ENCODE results near the gene RELL1.

Gene RELL1

GRCh38 chr4:37689353-37690095 lies 3.3 kb upstream of the RELL1 start:
- Mint-ChIP-seq H3K4me1 (peaks cover 23% of the 10 kb centered on the region), H3K9me3 (no peaks in the 10 kb centered on the region), H3K36me3 (ENCODE audit: low read depth) (no peaks in the 10 kb centered on the region), H3K27ac (peak overlapping the region; percentile 61 to 87 (median 86)), H3K27me3 (ENCODE audit: low read depth) (no peaks in the 10 kb centered on the region), H3K4me3 (peak overlapping the region; percentile 31 to 63 (median 37))
- TF ChIP-seq, protein P1, sequence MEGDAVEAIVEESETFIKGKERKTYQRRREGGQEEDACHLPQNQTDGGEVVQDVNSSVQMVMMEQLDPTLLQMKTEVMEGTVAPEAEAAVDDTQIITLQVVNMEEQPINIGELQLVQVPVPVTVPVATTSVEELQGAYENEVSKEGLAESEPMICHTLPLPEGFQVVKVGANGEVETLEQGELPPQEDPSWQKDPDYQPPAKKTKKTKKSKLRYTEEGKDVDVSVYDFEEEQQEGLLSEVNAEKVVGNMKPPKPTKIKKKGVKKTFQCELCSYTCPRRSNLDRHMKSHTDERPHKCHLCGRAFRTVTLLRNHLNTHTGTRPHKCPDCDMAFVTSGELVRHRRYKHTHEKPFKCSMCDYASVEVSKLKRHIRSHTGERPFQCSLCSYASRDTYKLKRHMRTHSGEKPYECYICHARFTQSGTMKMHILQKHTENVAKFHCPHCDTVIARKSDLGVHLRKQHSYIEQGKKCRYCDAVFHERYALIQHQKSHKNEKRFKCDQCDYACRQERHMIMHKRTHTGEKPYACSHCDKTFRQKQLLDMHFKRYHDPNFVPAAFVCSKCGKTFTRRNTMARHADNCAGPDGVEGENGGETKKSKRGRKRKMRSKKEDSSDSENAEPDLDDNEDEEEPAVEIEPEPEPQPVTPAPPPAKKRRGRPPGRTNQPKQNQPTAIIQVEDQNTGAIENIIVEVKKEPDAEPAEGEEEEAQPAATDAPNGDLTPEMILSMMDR (IDR thresholded peaks at IDR 0.05; ENCODE audit: unreplicated experiment in 3 of 3) = no peak

DNA sequence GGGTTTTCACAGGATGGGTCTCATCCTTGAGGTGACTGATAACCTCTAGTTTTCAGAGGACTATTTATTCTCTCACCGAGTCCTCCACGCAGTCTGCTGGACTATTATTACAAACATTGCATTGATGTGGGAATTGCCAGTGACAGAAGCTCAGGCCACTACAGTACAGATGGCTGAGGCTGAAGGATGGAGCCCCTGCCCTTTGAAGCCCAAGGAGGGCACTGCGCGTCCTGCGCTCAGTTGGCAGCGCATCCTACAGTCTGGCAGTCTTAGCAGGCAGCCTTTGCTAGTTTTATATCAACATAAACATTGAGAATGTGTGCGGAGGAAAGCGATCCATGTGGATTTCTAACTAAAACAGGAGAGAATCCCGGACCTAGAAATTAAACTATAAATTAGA lies 1.5 kb upstream of the RELL1 start:
- no peaks in the 10 kb centered on the region for H3K27me3 Mint-ChIP-seq (ENCODE audit: low read depth)
- peaks cover 36% of the 10 kb centered on the region for H3K4me1 Mint-ChIP-seq
- peak overlapping the region; percentile 27 to 68 (median 50) for H3K27ac Mint-ChIP-seq
- H3K4me3 Mint-ChIP-seq = peak overlapping the region in 2 of 3 experiments; percentile 78 to 88
- TF ChIP-seq, protein P1 (IDR thresholded peaks at IDR 0.05; ENCODE audit: unreplicated experiment in 3 of 3) = no peak
- no peaks in the 10 kb centered on the region for H3K9me3 Mint-ChIP-seq
- H3K36me3 Mint-ChIP-seq (ENCODE audit: low read depth) = no peaks in the 10 kb centered on the region

GRCh38 chr4:37687194-37687562 lies 1.0 kb upstream of the RELL1 start:
- H3K36me3 Mint-ChIP-seq (ENCODE audit: low read depth) = no peaks in the 10 kb centered on the region
- peak overlapping the region; percentile 78 to 88 (median 88) for H3K4me3 Mint-ChIP-seq
- TF ChIP-seq, protein P1 (IDR thresholded peaks at IDR 0.05; ENCODE audit: unreplicated experiment in 3 of 3) = no peak
- H3K4me1 Mint-ChIP-seq = peaks cover 40% of the 10 kb centered on the region
- no peaks in the 10 kb centered on the region for H3K27me3 Mint-ChIP-seq (ENCODE audit: low read depth)
- H3K27ac Mint-ChIP-seq = peak overlapping the region; percentile 50 to 75 (median 68)
- H3K9me3 Mint-ChIP-seq = no peaks in the 10 kb centered on the region

DNA sequence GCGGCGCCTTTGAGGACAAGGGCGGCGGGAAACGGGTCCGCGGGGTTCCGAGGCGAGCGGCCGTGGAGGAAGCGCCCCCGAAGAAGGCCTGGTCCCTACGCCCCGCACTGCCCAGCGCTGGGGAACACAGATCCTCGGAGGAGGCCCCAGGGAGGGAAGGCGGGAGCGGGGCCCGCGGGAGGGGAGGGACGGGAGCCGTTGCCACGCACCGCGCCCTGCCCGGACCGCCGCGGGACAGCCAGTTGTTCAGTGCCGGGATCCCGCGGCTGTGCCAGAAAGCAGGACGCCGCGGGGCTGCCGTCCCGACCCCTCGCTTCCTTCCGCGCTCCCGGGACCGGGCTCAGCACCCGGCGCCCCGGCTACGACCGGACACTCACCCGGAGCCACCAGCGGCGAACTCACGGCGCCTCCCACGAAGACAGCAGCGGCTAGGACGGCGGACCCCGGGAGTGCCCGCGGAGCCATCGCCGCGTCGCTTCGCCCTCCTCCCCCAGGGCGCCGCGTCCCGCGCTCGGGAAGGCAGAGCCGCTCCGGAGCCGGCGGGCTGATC lies 278 bp downstream of the RELL1 start:
- Mint-ChIP-seq H3K4me3 (peak overlapping the region; percentile 78 to 90 (median 88)), H3K9me3 (no peaks in the 10 kb centered on the region), H3K27ac (peak overlapping the region; percentile 50 to 68 (median 62)), H3K4me1 (peaks cover 43% of the 10 kb centered on the region), H3K27me3 (ENCODE audit: low read depth) (no peaks in the 10 kb centered on the region), H3K36me3 (ENCODE audit: low read depth) (no peaks in the 10 kb centered on the region)
- TF ChIP-seq, protein P1 (IDR thresholded peaks at IDR 0.05; ENCODE audit: unreplicated experiment in 3 of 3) = no peak

- Mint-ChIP-seq H3K27me3 (ENCODE audit: low read depth) (no peaks in the 10 kb centered on the region), H3K36me3 (ENCODE audit: low read depth) (no peaks in the 10 kb centered on the region), H3K27ac (peak overlapping the region; percentile 32 to 68 (median 62)), H3K9me3 (no peaks in the 10 kb centered on the region), H3K4me1 (peaks cover 43% of the 10 kb centered on the region), H3K4me3 (peak overlapping the region; percentile 78 to 90 (median 83))
- TF ChIP-seq, protein P1 (IDR thresholded peaks at IDR 0.05; ENCODE audit: unreplicated experiment in 3 of 3) = no peak
These were observed 884 bp downstream of the RELL1 start for GRCh38 chr4:37685161-37685822.

Data from nephron (organoid).